Ishikawa (cell line): ENCODE data around the gene CLTA.

Experiments used
- CEBPB ChIP-seq: IDR thresholded peaks from 2 replicates; pipeline ENCODE4 v1.6.1; 2012
- CREB1 ChIP-seq: IDR thresholded peaks from 2 replicates; pipeline ENCODE4 v1.6.1; 2012; ENCODE audit warnings: low read depth
- EGR1 ChIP-seq: IDR thresholded peaks from 2 replicates; pipeline ENCODE4 v1.6.1; 2012
- EP300 ChIP-seq: IDR thresholded peaks from 2 replicates; pipeline ENCODE4 v1.6.1; 2012; ENCODE audit warnings: borderline replicate concordance
- MAX ChIP-seq: IDR thresholded peaks from 2 replicates; pipeline ENCODE4 v1.6.1; 2012
- NFIC ChIP-seq: IDR thresholded peaks from 2 replicates; pipeline ENCODE4 v1.6.1; 2012
- RAD21 ChIP-seq: IDR thresholded peaks from 2 replicates; pipeline ENCODE4 v1.6.1; 2012; ENCODE audit warnings: low read depth
- REST ChIP-seq: IDR thresholded peaks from 2 replicates; pipeline ENCODE4 v1.6.1; 2012; ENCODE audit warnings: low read depth, mild to moderate bottlenecking
- TAF1 ChIP-seq: IDR thresholded peaks from 2 replicates; pipeline ENCODE4 v1.6.1; 2012; ENCODE audit warnings: low read depth, mild to moderate bottlenecking
- TEAD4 ChIP-seq: IDR thresholded peaks from 2 replicates; pipeline ENCODE4 v1.6.1; 2012
- USF1 ChIP-seq: IDR thresholded peaks from 2 replicates; pipeline ENCODE4 v1.6.1; 2012
- YY1 ChIP-seq: IDR thresholded peaks from 2 replicates; pipeline ENCODE4 v1.6.1; 2012; ENCODE audit warnings: low read depth

GRCh38 chr9:36207016-36207415 lies 16.3 kb downstream of the CLTA start:
- TF ChIP-seq CEBPB, result no peak
- no peak for TF ChIP-seq EGR1
- no peak for TF ChIP-seq REST
- no peak for TF ChIP-seq YY1
- no peak for TF ChIP-seq MAX
- TF ChIP-seq TAF1, result no peak
- no peak for TF ChIP-seq NFIC
- TF ChIP-seq RAD21, result no peak
- TF ChIP-seq EP300, result no peak
- TF ChIP-seq CREB1, result no peak
- no peak for TF ChIP-seq TEAD4
- TF ChIP-seq USF1, result no peak
